Endothelial cell of umbilical vein (primary cell): Measurements from ENCODE around the gene MUC4.

Source experiments
- EZH2 ChIP-seq: IDR thresholded peaks from 2 replicates; pipeline ENCODE4 v1.6.1; 2012; ENCODE audit warnings: borderline replicate concordance, low read depth, mild to moderate bottlenecking, moderate library complexity, low read length, inconsistent platforms; ENCODE audit not compliant: severe bottlenecking
- FOS ChIP-seq: IDR thresholded peaks from 2 replicates; pipeline ENCODE4 v1.6.1; 2011; ENCODE audit warnings: mild to moderate bottlenecking, low read length, moderate library complexity, borderline replicate concordance; ENCODE audit not compliant: insufficient read depth
- GATA2 ChIP-seq: IDR thresholded peaks from 2 replicates; pipeline ENCODE4 v1.7.0; 2011; ENCODE audit warnings: low read depth, mild to moderate bottlenecking, moderate library complexity, mixed read lengths, low read length; ENCODE audit not compliant: insufficient read length, insufficient read depth
- JUN ChIP-seq: IDR thresholded peaks from 2 replicates; pipeline ENCODE4 v1.6.1; 2011; ENCODE audit warnings: borderline replicate concordance, low read depth; ENCODE audit not compliant: insufficient read length, insufficient read depth
- MYC ChIP-seq: IDR thresholded peaks from one replicate; pipeline ENCODE4 v1.6.1; 2011; ENCODE audit warnings: mild to moderate bottlenecking, low read depth, low read length
- POLR2A ChIP-seq: IDR thresholded peaks from 2 replicates; pipeline ENCODE4 v1.6.1; 2012; ENCODE audit warnings: low read depth, mild to moderate bottlenecking, control low read depth, low read length
- POLR2AphosphoS5 ChIP-seq: IDR thresholded peaks from 2 replicates; pipeline ENCODE4 v1.6.1; 2012; ENCODE audit warnings: low read depth, mild to moderate bottlenecking, control low read depth, low read length, moderate library complexity; ENCODE audit not compliant: insufficient read depth
- TF ChIP-seq, protein P1 (sequence below), 2 donors: IDR thresholded peaks; 1 replicate in 1 of 2; 2 replicates in 1 of 2; pipeline ENCODE4 v1.5.1; 2011; ENCODE audit warnings: low read length in 2 of 2, mild to moderate bottlenecking in 2 of 2, moderate library complexity in 2 of 2, control low read depth in 1 of 2, inconsistent platforms in 1 of 2, low read depth in 1 of 2; ENCODE audit not compliant: insufficient read depth in 1 of 2; ENCODE audit errors: extremely low read depth in 1 of 2
- TF ChIP-seq, protein P2 (sequence below): IDR thresholded peaks from 2 replicates; pipeline ENCODE4 v1.6.1; 2011; ENCODE audit not compliant: insufficient read depth, insufficient read length

DNA sequence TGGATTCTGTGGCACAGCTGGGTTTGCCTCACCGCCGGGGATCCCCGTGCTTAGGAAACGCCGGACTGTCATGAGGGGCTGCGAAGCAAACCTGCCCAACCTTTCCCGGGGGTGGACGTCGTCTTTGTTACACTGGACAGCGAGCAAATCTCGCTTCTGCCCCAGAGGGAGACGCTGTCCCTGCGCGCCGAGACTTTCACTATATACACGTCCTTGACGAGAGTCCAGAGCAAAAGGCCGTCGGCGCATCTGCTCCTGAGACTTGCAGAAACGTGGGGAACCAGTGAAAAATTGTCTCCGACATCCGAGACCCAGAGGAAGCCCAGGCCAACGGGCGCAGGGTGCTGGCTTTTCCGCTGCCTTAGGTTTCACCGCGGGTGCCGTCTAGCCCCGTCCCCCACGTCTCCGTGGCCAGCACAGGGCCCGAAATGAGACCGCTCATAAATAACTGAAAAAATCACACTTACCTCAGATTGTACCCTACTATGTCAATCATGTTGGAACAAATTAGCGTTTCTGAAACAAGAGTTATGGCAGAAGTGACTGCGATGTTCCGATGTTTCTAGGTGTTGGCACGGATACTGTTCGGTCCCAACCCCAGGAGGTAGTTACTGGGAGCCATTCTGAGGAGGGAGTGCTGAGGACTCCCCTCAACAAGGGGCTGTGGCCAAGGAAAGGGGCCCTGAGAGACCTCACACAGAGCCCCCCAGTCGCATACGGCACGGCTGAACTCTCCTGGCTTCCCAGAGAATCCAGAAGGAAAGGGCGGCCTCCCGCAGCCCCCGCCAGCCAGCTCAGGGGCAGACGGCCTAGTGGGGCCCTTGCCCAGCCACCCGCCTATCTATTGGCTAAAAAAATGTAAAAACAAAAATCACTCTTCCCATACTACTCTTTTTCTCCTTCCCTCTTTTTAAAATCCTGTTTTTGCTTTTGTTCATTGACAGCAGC lies 14.4 kb upstream of the MUC4 start:
- TF ChIP-seq, protein P1, sequence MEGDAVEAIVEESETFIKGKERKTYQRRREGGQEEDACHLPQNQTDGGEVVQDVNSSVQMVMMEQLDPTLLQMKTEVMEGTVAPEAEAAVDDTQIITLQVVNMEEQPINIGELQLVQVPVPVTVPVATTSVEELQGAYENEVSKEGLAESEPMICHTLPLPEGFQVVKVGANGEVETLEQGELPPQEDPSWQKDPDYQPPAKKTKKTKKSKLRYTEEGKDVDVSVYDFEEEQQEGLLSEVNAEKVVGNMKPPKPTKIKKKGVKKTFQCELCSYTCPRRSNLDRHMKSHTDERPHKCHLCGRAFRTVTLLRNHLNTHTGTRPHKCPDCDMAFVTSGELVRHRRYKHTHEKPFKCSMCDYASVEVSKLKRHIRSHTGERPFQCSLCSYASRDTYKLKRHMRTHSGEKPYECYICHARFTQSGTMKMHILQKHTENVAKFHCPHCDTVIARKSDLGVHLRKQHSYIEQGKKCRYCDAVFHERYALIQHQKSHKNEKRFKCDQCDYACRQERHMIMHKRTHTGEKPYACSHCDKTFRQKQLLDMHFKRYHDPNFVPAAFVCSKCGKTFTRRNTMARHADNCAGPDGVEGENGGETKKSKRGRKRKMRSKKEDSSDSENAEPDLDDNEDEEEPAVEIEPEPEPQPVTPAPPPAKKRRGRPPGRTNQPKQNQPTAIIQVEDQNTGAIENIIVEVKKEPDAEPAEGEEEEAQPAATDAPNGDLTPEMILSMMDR (IDR thresholded peaks at IDR 0.05; ENCODE audit: extremely low read depth in 1 of 2, insufficient read depth in 1 of 2, low read depth in 1 of 2, low read length in 2 of 2), result no peak
- TF ChIP-seq FOS (no peak), EZH2 (no peak), POLR2AphosphoS5 (no peak), MYC (no peak), JUN (no peak), POLR2A (no peak), GATA2 (no peak)
- TF ChIP-seq, protein P2, sequence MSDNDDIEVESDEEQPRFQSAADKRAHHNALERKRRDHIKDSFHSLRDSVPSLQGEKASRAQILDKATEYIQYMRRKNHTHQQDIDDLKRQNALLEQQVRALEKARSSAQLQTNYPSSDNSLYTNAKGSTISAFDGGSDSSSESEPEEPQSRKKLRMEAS, result no peak
